Coronary artery (tissue), 2 donors: ENCODE results near the gene TIE1.

Experiments used
- DNase-seq: peaks from one replicate; pipeline ENCODE4 v3.0.0-alpha.2; 2017; ENCODE audit warnings: low spot score
- H3K27ac ChIP-seq, 2 donors: fragments of 200-600 bp; sonication (generic); one replicate each; pipeline ENCODE4 v1.5.1; 2016 to 2019
- H3K4me3 ChIP-seq: fragments of 200-600 bp; sonication (generic); 2 replicates; pipeline ENCODE4 v1.5.1; 2016; ENCODE audit warnings: mild to moderate bottlenecking, moderate library complexity
- CTCF ChIP-seq: fragments of 200-600 bp; sonication (generic); IDR thresholded peaks from one replicate; pipeline ENCODE4 v1.5.1; 2019; ENCODE audit warnings: antibody characterized with exemption

The TIE1 gene

GRCh38 chr1:43293176-43293575 is 7.6 kb upstream of the TIE1 start:
- DNase-seq: no peak
- TF ChIP-seq CTCF: no peak
- H3K4me3 ChIP-seq: no peak overlapping the region
- peak overlapping the region in 1 of 2 donors; percentile 43 for H3K27ac ChIP-seq

GRCh38 chr1:43293896-43294760 is 6.7 kb upstream of the TIE1 start:
- peak overlapping the region in 1 of 2 donors; percentile 60 for H3K27ac ChIP-seq
- no peak for TF ChIP-seq CTCF
- DNase-seq: no peak
- no peak overlapping the region for H3K4me3 ChIP-seq

- DNase-seq: no peak
- peak overlapping the region; percentile 40 to 60 for H3K27ac ChIP-seq
- no peak for TF ChIP-seq CTCF
- no peak overlapping the region for H3K4me3 ChIP-seq
Measured at GRCh38 chr1:43294761-43295160, 6.0 kb upstream of the TIE1 start.

DNA sequence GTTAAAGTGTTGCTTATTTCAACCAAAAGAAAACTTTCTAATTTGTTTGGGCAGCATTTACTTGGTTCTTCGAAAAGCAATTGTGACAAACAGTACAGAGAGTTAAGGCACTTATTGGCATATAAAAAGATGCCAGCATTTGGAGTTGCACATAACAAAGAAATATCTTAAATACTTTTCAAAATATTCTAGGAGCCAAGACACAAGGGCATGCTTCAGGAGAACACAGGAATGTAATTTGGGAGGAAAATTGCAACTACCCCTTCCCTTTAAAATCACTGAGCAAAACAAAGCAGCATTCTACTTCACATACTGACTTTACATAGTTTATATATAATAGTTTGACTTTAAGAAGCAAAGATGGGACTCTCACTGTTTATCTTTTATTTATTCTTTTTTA is 4.6 kb upstream of the TIE1 start:
- Histone ChIP-seq H3K4me3 (no peak overlapping the region), H3K27ac (peak overlapping the region; percentile 16 to 60)
- no peak for TF ChIP-seq CTCF
- no peak for DNase-seq

- no peak overlapping the region for H3K27ac ChIP-seq
- DNase-seq: no peak
- H3K4me3 ChIP-seq: no peak overlapping the region
- no peak for TF ChIP-seq CTCF
Measured at GRCh38 chr1:43298055-43298454, 2.7 kb upstream of the TIE1 start.

GRCh38 chr1:43299101-43299500 is 1.7 kb upstream of the TIE1 start:
- H3K4me3 ChIP-seq: no peak overlapping the region
- H3K27ac ChIP-seq: peak overlapping the region in 1 of 2 donors; percentile 64
- DNase-seq: no peak
- no peak for TF ChIP-seq CTCF

DNA sequence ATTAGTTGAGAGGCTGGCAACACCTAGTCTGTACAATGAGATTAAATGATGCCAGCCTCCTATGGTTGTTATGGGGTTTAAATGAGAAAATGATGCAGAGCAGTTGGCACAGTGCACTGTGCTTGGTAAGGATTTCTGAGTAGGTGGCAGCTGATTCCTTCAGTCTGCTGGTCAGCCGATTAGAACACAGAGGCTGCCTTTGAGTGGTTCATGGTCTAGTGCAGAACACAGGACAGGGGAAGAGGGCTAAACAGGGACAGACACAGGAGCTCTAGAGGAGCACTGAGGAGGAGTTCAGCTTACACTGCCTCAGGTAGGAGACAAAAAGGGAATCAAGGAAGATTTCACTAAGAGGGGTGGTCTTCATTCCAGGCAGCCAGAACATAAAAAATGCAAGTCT is 1.4 kb downstream of the TIE1 start:
- H3K27ac ChIP-seq: no peak overlapping the region
- DNase-seq: no peak
- TF ChIP-seq CTCF: no peak
- H3K4me3 ChIP-seq: peak overlapping the region; percentile 44
